Endothelial cell of umbilical vein (primary cell): ENCODE results near the gene PCDHGA10. TPM values are rescaled to one million over a fixed set of nuclear protein-coding genes. Genes with fewer than 3 reads are reported as not detected.

Experiments used
- BruUV-seq: library from RNA; stranded (reverse); fragments of 400-500 nt; replicated peaks from 2 replicates; lab custom pipeline; 2021; lab: Mats Ljungman, UMichigan
- CTCF ChIA-PET: fragments of 300-600, 350-600 bp; sonication (Branson Sonifier 250); formaldehyde crosslinking; loops from one replicate; lab custom pipeline; 2021; ENCODE audit warnings: antibody characterized with exemption, inconsistent platforms; lab: Charles Lee
- POLR2A ChIA-PET: fragments of 300-600, 350-600 bp; sonication (Branson Sonifier 250); formaldehyde crosslinking; loops from one replicate; lab custom pipeline; 2021; ENCODE audit warnings: antibody characterized with exemption, inconsistent platforms; lab: Charles Lee
- DNase-seq: peaks from one replicate; pipeline ENCODE4 v3.0.0-alpha.2; 2011; ENCODE audit warnings: low read depth, low spot score
- FAIRE-seq: peaks from 2 replicates; lab custom pipeline; 2011; peaks lifted over from hg19 to GRCh38; lab: Jason Lieb, UNC
- H2AFZ ChIP-seq: 2 replicates; pipeline ENCODE4 v1.6.0; 2012; ENCODE audit warnings: low read depth, low read length, control low read depth, inconsistent platforms
- H3K27ac ChIP-seq: 2 replicates; pipeline ENCODE4 v1.5.1; 2011; ENCODE audit warnings: low read depth, mild to moderate bottlenecking, control low read depth, low read length, moderate library complexity; ENCODE audit not compliant: insufficient read depth
- H3K27me3 ChIP-seq, 2 experiments: 2 replicates each; pipeline versions ENCODE4 v1.6.0 to v1.6.1; 2011; ENCODE audit warnings: low read length in 2 of 2, mixed read lengths in 1 of 2; ENCODE audit not compliant: control insufficient read depth in 2 of 2, insufficient read depth in 2 of 2
- H3K36me3 ChIP-seq, 2 experiments: 2 replicates in 1 of 2; 3 replicates in 1 of 2; pipeline ENCODE4 v1.5.1; 2011; ENCODE audit warnings: low read length in 2 of 2, mild to moderate bottlenecking in 1 of 2, moderate library complexity in 1 of 2; ENCODE audit not compliant: control insufficient read depth in 2 of 2, insufficient read depth in 2 of 2; ENCODE audit errors: extremely low read depth in 1 of 2
- H3K4me1 ChIP-seq: 3 replicates; pipeline ENCODE4 v1.5.1; 2011; ENCODE audit warnings: mild to moderate bottlenecking, low read length; ENCODE audit not compliant: control insufficient read depth, insufficient read depth; ENCODE audit errors: extremely low read depth
- H3K4me2 ChIP-seq: 2 replicates; pipeline ENCODE4 v1.6.1; 2011; ENCODE audit warnings: low read length, control low read depth, mixed read lengths; ENCODE audit not compliant: insufficient read depth
- H3K4me3 ChIP-seq, 3 experiments: fragments of 200-600 bp in 1 of 3; sonication (generic), shearing (Covaris generic) in 1 of 3; replicated peaks in 1 of 3; 2 replicates each; pipeline ENCODE4 v1.5.1; 2011 to 2016; ENCODE audit warnings: control low read depth in 3 of 3, low read length in 3 of 3, mild to moderate bottlenecking in 2 of 3, inconsistent platforms in 1 of 3, low read depth in 1 of 3, moderate library complexity in 1 of 3; ENCODE audit not compliant: insufficient read depth in 1 of 3
- H3K79me2 ChIP-seq: 2 replicates; pipeline ENCODE4 v1.6.0; 2012; ENCODE audit warnings: low read length, inconsistent platforms; ENCODE audit not compliant: control insufficient read depth, insufficient read depth
- H3K9ac ChIP-seq: replicated peaks from 2 replicates; pipeline ENCODE3; 2011; ENCODE audit warnings: low read length, control low read depth; ENCODE audit not compliant: insufficient read depth; ENCODE audit errors: extremely low read depth
- H3K9me1 ChIP-seq: replicated peaks from 3 replicates; pipeline ENCODE4 v1.6.0; 2011; ENCODE audit warnings: mild to moderate bottlenecking, low read length; ENCODE audit not compliant: control insufficient read depth, insufficient read depth; ENCODE audit errors: extremely low read depth
- H3K9me3 ChIP-seq: replicated peaks from 2 replicates; pipeline ENCODE4 v1.5.1; 2012; ENCODE audit warnings: low read length, inconsistent platforms; ENCODE audit not compliant: control insufficient read depth, insufficient read depth
- H4K20me1 ChIP-seq: replicated peaks from 2 replicates; pipeline ENCODE3; 2011; ENCODE audit warnings: mild to moderate bottlenecking, low read length; ENCODE audit not compliant: control insufficient read depth, insufficient read depth; ENCODE audit errors: extremely low read depth
- FOS ChIP-seq: IDR thresholded peaks from 2 replicates; pipeline ENCODE4 v1.6.1; 2011; ENCODE audit warnings: mild to moderate bottlenecking, low read length, moderate library complexity, borderline replicate concordance; ENCODE audit not compliant: insufficient read depth
- JUN ChIP-seq: IDR thresholded peaks from 2 replicates; pipeline ENCODE4 v1.6.1; 2011; ENCODE audit warnings: borderline replicate concordance, low read depth; ENCODE audit not compliant: insufficient read length, insufficient read depth
- dilution Hi-C: fragments of 300-500 bp; cut with MboI; formaldehyde crosslinking; loops from one replicate; pipeline ENCODE4 v1.15.0; 2019; ENCODE audit warnings: low sequenced_read_pairs; ENCODE audit not compliant: extremely low pct_ligation_motif_present
- intact Hi-C: fragments of 100-400 bp; cut with micrococcal nuclease; formaldehyde crosslinking; loops from one replicate; pipeline ENCODE4 v1.10.0; 2022
- polyA plus RNA-seq, 4 experiments: library from polyadenylated mRNA; depleted of rRNA in 3 of 4; stranded (reverse) in 3 of 4; unstranded in 1 of 4; fragments of >200 nt; gene quantifications; 2 replicates each; pipeline versions ENCODE4 v1.2.1 to v1.2.3, GENCODE V29; 2011 to 2012; ENCODE audit warnings: missing spikeins in 1 of 4
- total RNA-seq: library from RNA; stranded (reverse); gene quantifications from 2 replicates; pipeline ENCODE4 v1.2.3, GENCODE V29; 2021
- TF ChIP-seq, protein P1 (sequence below), 2 donors: IDR thresholded peaks; 1 replicate in 1 of 2; 2 replicates in 1 of 2; pipeline ENCODE4 v1.5.1; 2011; ENCODE audit warnings: low read length in 2 of 2, mild to moderate bottlenecking in 2 of 2, moderate library complexity in 2 of 2, control low read depth in 1 of 2, inconsistent platforms in 1 of 2, low read depth in 1 of 2; ENCODE audit not compliant: insufficient read depth in 1 of 2; ENCODE audit errors: extremely low read depth in 1 of 2

The PCDHGA10 gene
- total and polyA plus RNA-seq, 2 donors (not counting 3 experiments of a cell fraction or from before 2014, with no cell fraction given) = 3.6 to 4.4 TPM

DNA sequence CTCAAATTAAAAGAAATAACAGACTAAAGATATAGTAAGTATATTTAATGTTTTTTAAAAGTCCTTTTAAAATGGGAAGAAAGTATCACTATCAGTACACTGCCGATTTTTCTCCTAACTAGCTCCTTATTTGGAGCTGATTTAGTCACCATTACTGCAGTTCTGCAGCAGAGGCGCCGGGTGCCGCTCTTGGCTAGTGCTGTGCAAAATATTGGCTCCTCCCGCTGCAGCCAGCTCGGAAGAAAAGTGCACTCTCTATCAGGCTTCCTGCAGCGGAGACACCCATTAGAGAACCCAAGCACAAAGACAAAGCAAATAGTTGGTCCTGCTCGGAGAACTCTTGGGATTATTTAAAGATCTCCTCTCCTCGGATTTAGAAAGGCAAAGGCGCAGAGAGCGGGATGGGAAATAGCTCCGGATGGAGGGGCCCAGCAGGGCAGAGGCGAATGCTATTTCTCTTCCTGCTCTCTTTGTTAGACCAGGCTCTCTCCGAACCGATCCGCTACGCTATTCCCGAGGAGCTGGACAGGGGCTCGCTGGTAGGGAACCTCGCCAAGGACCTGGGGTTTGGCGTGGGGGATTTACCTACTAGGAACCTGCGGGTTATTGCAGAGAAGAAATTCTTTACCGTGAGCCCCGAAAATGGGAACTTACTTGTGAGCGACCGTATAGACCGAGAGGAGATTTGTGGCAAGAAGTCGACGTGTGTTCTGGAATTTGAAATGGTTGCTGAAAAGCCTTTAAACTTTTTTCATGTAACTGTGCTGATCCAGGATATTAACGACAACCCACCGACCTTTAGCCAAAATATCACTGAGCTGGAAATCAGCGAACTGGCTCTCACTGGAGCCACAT lies 42.6 kb upstream of the PCDHGA10 start, which contains the start of gene PCDHGB3:
PCDHGB3 (plus strand) TSS at position 249 of the 855 bp plus-strand sequence; CDS start at position 402, 153 bp downstream.
- intact Hi-C loops = loop anchor here (1.0 to 5.0 kb wide), 2 partner anchors 52 to 191 kb away; partner anchors contain the start of gene PCDHGA11

More for the DNA sequence above, 42.6 kb upstream of the PCDHGA10 start, which contains the start of gene PCDHGB3:
- POLR2A ChIA-PET = no interaction called here
- H3K9me3 ChIP-seq = peaks cover under 1% of the 10 kb centered on the region
- dilution Hi-C loops = no loop called here
- H3K27me3 ChIP-seq = peaks cover 40 to 91% of the 10 kb centered on the region in 2 experiments
- no peaks in the 10 kb centered on the region for H3K4me1 ChIP-seq
- FAIRE-seq (no peak), DNase-seq (peak; percentile 40)
- TF ChIP-seq, protein P1, sequence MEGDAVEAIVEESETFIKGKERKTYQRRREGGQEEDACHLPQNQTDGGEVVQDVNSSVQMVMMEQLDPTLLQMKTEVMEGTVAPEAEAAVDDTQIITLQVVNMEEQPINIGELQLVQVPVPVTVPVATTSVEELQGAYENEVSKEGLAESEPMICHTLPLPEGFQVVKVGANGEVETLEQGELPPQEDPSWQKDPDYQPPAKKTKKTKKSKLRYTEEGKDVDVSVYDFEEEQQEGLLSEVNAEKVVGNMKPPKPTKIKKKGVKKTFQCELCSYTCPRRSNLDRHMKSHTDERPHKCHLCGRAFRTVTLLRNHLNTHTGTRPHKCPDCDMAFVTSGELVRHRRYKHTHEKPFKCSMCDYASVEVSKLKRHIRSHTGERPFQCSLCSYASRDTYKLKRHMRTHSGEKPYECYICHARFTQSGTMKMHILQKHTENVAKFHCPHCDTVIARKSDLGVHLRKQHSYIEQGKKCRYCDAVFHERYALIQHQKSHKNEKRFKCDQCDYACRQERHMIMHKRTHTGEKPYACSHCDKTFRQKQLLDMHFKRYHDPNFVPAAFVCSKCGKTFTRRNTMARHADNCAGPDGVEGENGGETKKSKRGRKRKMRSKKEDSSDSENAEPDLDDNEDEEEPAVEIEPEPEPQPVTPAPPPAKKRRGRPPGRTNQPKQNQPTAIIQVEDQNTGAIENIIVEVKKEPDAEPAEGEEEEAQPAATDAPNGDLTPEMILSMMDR (IDR thresholded peaks at IDR 0.05; ENCODE audit: extremely low read depth in 1 of 2, insufficient read depth in 1 of 2, low read depth in 1 of 2, low read length in 2 of 2) = peak in 1 of 2 donors; percentile 24
- TF ChIP-seq JUN (no peak), FOS (no peak)
- H3K36me3 ChIP-seq = no peaks in the 10 kb centered on the region
- no peak within 1 kb of the TSS for H3K27ac ChIP-seq
- H3K9ac ChIP-seq = no peak within 1 kb of the TSS
- H3K4me2 ChIP-seq = peak within 1 kb of the TSS; percentile 45
- H3K9me1 ChIP-seq = no peaks in the 10 kb centered on the region
- CTCF ChIA-PET = interaction anchor here (0.5 to 3.5 kb wide), 35 partner anchors 10 to 249 kb away, joined by 3 to 57 read pairs (median 5); partner anchors contain the start of genes DIAPH1, PCDHB14, PCDHB15 and PCDHGA1
- no peaks in the 10 kb centered on the region for H4K20me1 ChIP-seq
- H2AFZ ChIP-seq = no peak within 1 kb of the TSS
- BruUV-seq = TSS peak; percentile 11
- H3K79me2 ChIP-seq = no peaks in the 10 kb centered on the region
- H3K4me3 ChIP-seq = peak within 1 kb of the TSS in 1 of 3 experiments; percentile 23
